Activated naive CD4-positive, alpha-beta T cell treated with anti-CD3 and anti-CD28 coated beads, Interleukin-2, amount 10 ng/mL, durations not matched to agents 7 days and 5 days (primary cell): ENCODE measurements around the gene SIGLEC7.

Experiments
- CTCF ChIA-PET: fragments of 350-600 bp; sonication (Branson Sonifier 250); formaldehyde crosslinking; loops from one replicate; lab custom pipeline; 2021; ENCODE audit warnings: antibody characterized with exemption; lab: Charles Lee
- DNase-seq: peaks from one replicate; pipeline ENCODE4 v3.0.0-alpha.2; 2020
- H3K27ac Mint-ChIP-seq: one replicate; pipeline ENCODE4 v1.8.0; 2021; ENCODE audit warnings: mild to moderate bottlenecking, moderate library complexity, mixed read lengths
- H3K27me3 Mint-ChIP-seq: one replicate; pipeline ENCODE4 v1.8.0; 2021; ENCODE audit warnings: mild to moderate bottlenecking, mixed read lengths
- H3K36me3 Mint-ChIP-seq: one replicate; pipeline ENCODE4 v1.8.0; 2021; ENCODE audit warnings: mixed read lengths
- H3K4me1 Mint-ChIP-seq: one replicate; pipeline ENCODE4 v1.8.0; 2021; ENCODE audit warnings: mixed read lengths
- H3K4me3 Mint-ChIP-seq: one replicate; pipeline ENCODE4 v1.8.0; 2021; ENCODE audit warnings: mild to moderate bottlenecking, moderate library complexity, mixed read lengths
- H3K9me3 Mint-ChIP-seq: one replicate; pipeline ENCODE4 v1.8.0; 2021; ENCODE audit warnings: mixed read lengths

Gene SIGLEC7

GRCh38 chr19:51103926-51104341 lies 38.2 kb upstream of the SIGLEC7 start:
- H3K36me3 Mint-ChIP-seq: peaks cover 43% of the 10 kb centered on the region
- DNase-seq: no peak
- no peaks in the 10 kb centered on the region for H3K27me3 Mint-ChIP-seq
- no peaks in the 10 kb centered on the region for H3K9me3 Mint-ChIP-seq
- peaks cover 45% of the 10 kb centered on the region for H3K4me1 Mint-ChIP-seq
- H3K4me3 Mint-ChIP-seq: no peak overlapping the region
- H3K27ac Mint-ChIP-seq: no peak overlapping the region
- CTCF ChIA-PET: interaction anchor here (1.6 kb wide), 1 partner anchor 7 kb away, joined by 4 read pairs; no protein-coding TSS in a partner anchor

GRCh38 chr19:51107406-51108065 lies 34.6 kb upstream of the SIGLEC7 start:
- CTCF ChIA-PET: interaction anchor here (0.7 to 0.9 kb wide), 2 partner anchors 11 to 49 kb away, joined by 3 read pairs; no protein-coding TSS in a partner anchor
- H3K36me3 Mint-ChIP-seq: peaks cover 31% of the 10 kb centered on the region
- H3K27ac Mint-ChIP-seq: peak overlapping the region; percentile 90
- no peaks in the 10 kb centered on the region for H3K9me3 Mint-ChIP-seq
- peak overlapping the region; percentile 84 for H3K4me3 Mint-ChIP-seq
- peak; percentile 49 for DNase-seq
- H3K4me1 Mint-ChIP-seq: peaks cover 45% of the 10 kb centered on the region
- no peaks in the 10 kb centered on the region for H3K27me3 Mint-ChIP-seq

DNA sequence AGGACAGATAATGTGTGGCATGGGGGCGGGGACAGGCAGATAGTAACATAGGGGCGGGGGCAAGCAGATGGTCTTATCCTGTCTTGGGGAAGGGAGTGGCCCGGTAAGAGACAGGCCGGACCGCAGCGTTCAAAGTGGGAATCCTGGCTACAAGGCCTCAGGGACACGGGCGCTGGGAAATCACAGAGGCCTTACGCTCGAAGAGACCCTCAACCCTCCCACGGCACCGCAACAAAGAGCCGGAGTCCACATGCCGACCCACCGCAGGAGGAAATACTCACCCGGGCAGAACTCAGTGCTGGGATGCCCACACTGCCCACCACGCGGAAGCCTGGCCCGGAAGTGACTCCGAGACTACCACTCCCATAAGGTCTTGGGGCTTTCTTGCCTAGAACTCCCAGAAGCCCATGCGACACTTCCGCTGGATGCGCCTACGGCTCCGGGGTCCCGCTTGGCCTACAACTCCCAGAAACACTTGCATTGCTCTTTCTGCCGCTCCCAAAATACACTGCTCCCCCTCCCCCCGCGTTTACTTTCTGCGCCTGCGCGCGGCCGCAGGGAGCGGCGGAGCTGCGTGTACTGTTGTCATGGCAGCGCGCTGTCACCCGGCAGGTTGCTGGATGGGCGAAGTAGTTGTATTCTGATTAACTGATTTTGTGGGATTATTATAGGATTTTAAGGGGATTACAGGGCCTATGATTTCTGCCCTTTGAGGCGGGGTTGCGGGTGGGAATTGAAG lies 33.9 kb upstream of the SIGLEC7 start, which contains the start of gene CTU1:
Gene CTU1 (minus strand): TSS at position 344 of the 739 bp plus-strand sequence. CDS start 3,840 bp downstream, outside the sequence.
- Mint-ChIP-seq H3K9me3 (no peaks in the 10 kb centered on the region), H3K27me3 (no peaks in the 10 kb centered on the region), H3K36me3 (peaks cover 28% of the 10 kb centered on the region), H3K27ac (peak within 1 kb of the TSS; percentile 90), H3K4me1 (peaks cover 43% of the 10 kb centered on the region), H3K4me3 (peak within 1 kb of the TSS; percentile 84)
- DNase-seq: peak; percentile 99
- CTCF ChIA-PET: interaction anchor here (0.7 to 0.9 kb wide), 2 partner anchors 12 to 48 kb away, joined by 3 read pairs; no protein-coding TSS in a partner anchor

DNA sequence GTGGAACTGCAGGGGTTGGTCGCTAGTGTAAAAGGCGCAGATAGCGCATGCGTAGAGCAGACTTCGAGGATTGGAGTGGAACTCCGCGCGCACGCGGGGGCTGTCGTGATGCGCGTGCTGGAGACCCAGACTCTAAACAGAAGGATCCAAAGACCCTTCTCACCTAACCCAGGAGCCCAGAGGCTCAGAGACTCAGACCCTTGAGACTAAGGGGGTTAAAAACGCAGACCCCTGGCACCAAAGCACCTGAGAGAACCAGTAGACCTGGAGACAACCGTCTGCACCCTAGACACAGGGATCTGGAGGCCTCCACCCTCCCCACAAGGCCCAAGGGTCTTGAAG lies 33.3 kb upstream of the SIGLEC7 start:
- H3K9me3 Mint-ChIP-seq: no peaks in the 10 kb centered on the region
- peak overlapping the region; percentile 90 for H3K27ac Mint-ChIP-seq
- H3K4me1 Mint-ChIP-seq: peaks cover 42% of the 10 kb centered on the region
- no peak for DNase-seq
- CTCF ChIA-PET: no interaction called here
- peaks cover 26% of the 10 kb centered on the region for H3K36me3 Mint-ChIP-seq
- H3K4me3 Mint-ChIP-seq: peak overlapping the region; percentile 84
- no peaks in the 10 kb centered on the region for H3K27me3 Mint-ChIP-seq

- DNase-seq: no peak
- CTCF ChIA-PET: no interaction called here
- Mint-ChIP-seq H3K36me3 (peaks cover 18% of the 10 kb centered on the region), H3K4me1 (peaks cover 51% of the 10 kb centered on the region), H3K9me3 (no peaks in the 10 kb centered on the region), H3K27me3 (no peaks in the 10 kb centered on the region), H3K27ac (no peak overlapping the region), H3K4me3 (no peak overlapping the region)
Measured at GRCh38 chr19:51110666-51110971, 31.5 kb upstream of the SIGLEC7 start.

DNA sequence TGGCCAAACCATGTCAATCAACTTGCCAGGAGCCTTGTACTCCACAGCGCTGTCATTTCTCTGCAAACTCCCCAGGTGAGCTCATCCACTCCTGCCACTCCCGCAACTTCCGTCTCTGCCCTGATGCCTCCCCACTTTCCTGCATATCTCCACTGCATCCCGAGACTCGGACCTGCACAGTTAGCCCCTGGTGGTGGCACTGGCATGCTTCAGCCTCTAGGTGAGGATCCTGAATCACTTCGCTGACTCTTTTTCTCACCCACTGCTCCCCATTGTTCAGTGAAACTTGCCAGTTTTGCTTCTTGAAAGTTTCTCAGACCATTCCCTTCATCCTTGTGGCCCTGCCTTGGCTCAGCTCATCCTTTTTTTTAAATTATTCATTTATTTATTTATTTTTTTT lies 30.5 kb upstream of the SIGLEC7 start:
- no peaks in the 10 kb centered on the region for H3K27me3 Mint-ChIP-seq
- no peak overlapping the region for H3K27ac Mint-ChIP-seq
- no peak overlapping the region for H3K4me3 Mint-ChIP-seq
- H3K9me3 Mint-ChIP-seq: no peaks in the 10 kb centered on the region
- DNase-seq: no peak
- CTCF ChIA-PET: interaction anchor here (1.7 kb wide), 1 partner anchor 148 kb away, joined by 4 read pairs; no protein-coding TSS in a partner anchor
- peaks cover 14% of the 10 kb centered on the region for H3K36me3 Mint-ChIP-seq
- H3K4me1 Mint-ChIP-seq: peaks cover 54% of the 10 kb centered on the region

- peaks cover 48% of the 10 kb centered on the region for H3K4me1 Mint-ChIP-seq
- peak overlapping the region; percentile 33 for H3K27ac Mint-ChIP-seq
Measured at GRCh38 chr19:51114087-51114729, 27.9 kb upstream of the SIGLEC7 start.

GRCh38 chr19:51116736-51117286 lies 25.3 kb upstream of the SIGLEC7 start:
- Mint-ChIP-seq H3K27me3 (no peaks in the 10 kb centered on the region), H3K27ac (no peak overlapping the region), H3K36me3 (peaks cover 6% of the 10 kb centered on the region), H3K4me1 (peaks cover 63% of the 10 kb centered on the region), H3K4me3 (no peak overlapping the region), H3K9me3 (no peaks in the 10 kb centered on the region)
- peak; percentile 43 for DNase-seq
- CTCF ChIA-PET: no interaction called here

More at GRCh38 chr19:51114087-51114729, 27.9 kb upstream of the SIGLEC7 start:
- Mint-ChIP-seq H3K36me3 (no peaks in the 10 kb centered on the region), H3K27me3 (no peaks in the 10 kb centered on the region), H3K9me3 (no peaks in the 10 kb centered on the region), H3K4me3 (no peak overlapping the region)
- CTCF ChIA-PET: no interaction called here
- DNase-seq: peak; percentile 33

- peaks cover 11% of the 10 kb centered on the region for H3K36me3 Mint-ChIP-seq
- peaks cover 82% of the 10 kb centered on the region for H3K4me1 Mint-ChIP-seq
- H3K27me3 Mint-ChIP-seq: no peaks in the 10 kb centered on the region
- no peak for DNase-seq
- no peaks in the 10 kb centered on the region for H3K9me3 Mint-ChIP-seq
- CTCF ChIA-PET: no interaction called here
- no peak overlapping the region for H3K4me3 Mint-ChIP-seq
- no peak overlapping the region for H3K27ac Mint-ChIP-seq
Measured at GRCh38 chr19:51119101-51119500, 23.0 kb upstream of the SIGLEC7 start.

- DNase-seq: no peak
- peaks cover 11% of the 10 kb centered on the region for H3K36me3 Mint-ChIP-seq
- peaks cover 82% of the 10 kb centered on the region for H3K4me1 Mint-ChIP-seq
- H3K27me3 Mint-ChIP-seq: no peaks in the 10 kb centered on the region
- H3K9me3 Mint-ChIP-seq: no peaks in the 10 kb centered on the region
- CTCF ChIA-PET: no interaction called here
- no peak overlapping the region for H3K4me3 Mint-ChIP-seq
- H3K27ac Mint-ChIP-seq: no peak overlapping the region
Measured at GRCh38 chr19:51119611-51120010, 22.5 kb upstream of the SIGLEC7 start.

DNA sequence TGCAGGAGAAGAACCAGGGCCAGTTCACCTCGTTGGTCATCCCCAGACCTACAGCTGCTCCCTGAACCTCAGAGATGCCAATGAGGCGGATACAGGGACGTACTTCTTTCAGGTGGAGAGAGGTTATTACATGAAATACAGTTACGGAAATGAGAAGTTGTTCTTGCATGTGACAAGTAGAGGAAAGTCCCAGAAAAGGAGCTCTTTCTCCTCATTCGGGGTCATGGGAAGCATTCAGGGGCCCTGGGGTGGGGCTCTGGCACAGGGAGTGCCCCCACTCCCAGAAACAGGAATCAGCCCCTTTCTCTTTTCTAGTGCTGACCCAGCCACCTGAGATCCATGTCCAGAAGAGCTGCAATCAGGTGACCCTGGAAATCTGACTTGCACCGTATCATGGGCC lies 21.9 kb upstream of the SIGLEC7 start:
- Mint-ChIP-seq H3K36me3 (peaks cover 11% of the 10 kb centered on the region), H3K27me3 (no peaks in the 10 kb centered on the region), H3K27ac (no peak overlapping the region), H3K4me3 (no peak overlapping the region), H3K4me1 (peaks cover 82% of the 10 kb centered on the region), H3K9me3 (no peaks in the 10 kb centered on the region)
- no peak for DNase-seq
- CTCF ChIA-PET: no interaction called here

GRCh38 chr19:51121257-51121656 lies 20.8 kb upstream of the SIGLEC7 start:
- no peaks in the 10 kb centered on the region for H3K27me3 Mint-ChIP-seq
- DNase-seq: no peak
- H3K27ac Mint-ChIP-seq: peak overlapping the region; percentile 7
- peaks cover 73% of the 10 kb centered on the region for H3K4me1 Mint-ChIP-seq
- H3K4me3 Mint-ChIP-seq: no peak overlapping the region
- H3K36me3 Mint-ChIP-seq: peaks cover 11% of the 10 kb centered on the region
- CTCF ChIA-PET: no interaction called here
- H3K9me3 Mint-ChIP-seq: no peaks in the 10 kb centered on the region

DNA sequence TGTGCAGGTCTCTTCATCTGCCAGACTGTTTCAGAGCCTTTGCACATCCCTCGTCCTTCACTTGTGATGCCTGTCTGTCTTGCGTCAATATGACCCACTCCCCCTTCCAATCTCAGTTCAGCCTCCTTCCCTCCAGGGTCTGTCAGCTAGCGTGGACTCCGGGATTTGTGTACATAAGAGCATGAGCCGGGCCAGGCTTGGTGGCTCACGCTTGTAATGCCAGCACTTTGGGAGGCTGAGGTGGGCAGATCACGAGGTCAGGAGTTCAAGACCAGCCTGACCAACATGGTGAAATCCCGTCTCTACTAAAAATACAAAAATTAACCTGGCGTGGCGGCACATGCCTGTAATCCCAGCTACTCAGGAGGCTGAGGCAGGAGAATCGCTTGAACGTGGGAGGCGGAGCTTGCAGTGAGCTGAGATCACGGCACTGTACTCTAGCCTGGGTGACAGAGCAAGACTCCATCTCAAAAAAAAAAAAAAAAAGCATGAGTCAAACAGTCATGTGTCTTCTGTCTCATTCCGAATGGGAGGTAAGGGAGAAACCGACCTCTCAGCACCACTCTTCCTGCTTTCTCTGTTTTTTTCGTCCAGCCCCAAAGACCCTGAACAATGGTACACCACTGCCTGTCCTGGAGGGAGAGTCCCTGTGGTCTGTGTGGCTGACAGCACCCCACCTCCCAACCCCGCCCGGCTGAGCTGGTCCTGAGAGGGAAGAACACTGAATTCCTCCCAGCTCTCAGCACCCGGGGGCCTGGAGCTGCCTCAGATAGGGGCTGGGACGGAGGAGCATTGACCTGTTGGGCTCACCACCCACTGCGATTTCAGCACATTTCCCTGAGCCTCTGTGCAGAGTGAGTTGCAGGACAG lies 19.8 kb upstream of the SIGLEC7 start:
- peak overlapping the region; percentile 6 for H3K4me3 Mint-ChIP-seq
- H3K9me3 Mint-ChIP-seq: no peaks in the 10 kb centered on the region
- H3K4me1 Mint-ChIP-seq: peaks cover 73% of the 10 kb centered on the region
- peaks cover 11% of the 10 kb centered on the region for H3K36me3 Mint-ChIP-seq
- H3K27ac Mint-ChIP-seq: peak overlapping the region; percentile 91
- no peaks in the 10 kb centered on the region for H3K27me3 Mint-ChIP-seq
- CTCF ChIA-PET: no interaction called here
- no peak for DNase-seq
